PFSK-1 (cell line): ENCODE measurements around the gene RAB14.

Experiments
- FOXP2 ChIP-seq: optimal IDR thresholded peaks from 2 replicates; pipeline ENCODE3; 2011; ENCODE audit warnings: borderline replicate concordance, control low read depth, inconsistent platforms; ENCODE audit not compliant: insufficient read depth; ENCODE audit errors: extremely low read length, extremely low read depth
- POLR2AphosphoS5 ChIP-seq: IDR thresholded peaks from 2 replicates; pipeline ENCODE4 v1.6.1; 2012; ENCODE audit warnings: low read depth, mild to moderate bottlenecking, control low read depth, low read length, moderate library complexity
- REST ChIP-seq, 2 experiments: IDR thresholded peaks; 2 replicates each; pipeline versions ENCODE4 v1.6.1 to v1.8.0; 2011 to 2012; ENCODE audit warnings: low read depth in 2 of 2, low read length in 2 of 2, control low read depth in 1 of 2, inconsistent platforms in 1 of 2, mild to moderate bottlenecking in 1 of 2, moderate library complexity in 1 of 2; ENCODE audit not compliant: insufficient read depth in 1 of 2
- SIN3A ChIP-seq: IDR thresholded peaks from 2 replicates; pipeline ENCODE4 v1.6.1; 2012; ENCODE audit warnings: mild to moderate bottlenecking, low read length, moderate library complexity, borderline replicate concordance; ENCODE audit not compliant: insufficient read depth
- TAF1 ChIP-seq: IDR thresholded peaks from 2 replicates; pipeline ENCODE4 v1.6.1; 2012; ENCODE audit warnings: low read length, control low read depth, borderline replicate concordance; ENCODE audit not compliant: insufficient read depth

Gene RAB14

GRCh38 chr9:121210536-121210935 is 8.9 kb upstream of the RAB14 start:
- TF ChIP-seq POLR2AphosphoS5 (no peak), SIN3A (no peak), REST (IDR thresholded peaks at IDR 0.05; ENCODE audit: insufficient read depth in 1 of 2, low read depth in 2 of 2, low read length in 2 of 2) (no peak), FOXP2 (no peak)

- TF ChIP-seq POLR2AphosphoS5 (no peak), REST (IDR thresholded peaks at IDR 0.05; ENCODE audit: insufficient read depth in 1 of 2, low read depth in 2 of 2, low read length in 2 of 2) (no peak), FOXP2 (no peak), SIN3A (no peak), TAF1 (no peak)
Measured at GRCh38 chr9:121207371-121207940, 5.8 kb upstream of the RAB14 start.

- TF ChIP-seq REST (IDR thresholded peaks at IDR 0.05; ENCODE audit: insufficient read depth in 1 of 2, low read depth in 2 of 2, low read length in 2 of 2) (no peak), TAF1 (no peak), POLR2AphosphoS5 (no peak), FOXP2 (no peak)
Measured at GRCh38 chr9:121206516-121207370, 5.1 kb upstream of the RAB14 start.

GRCh38 chr9:121204611-121205010 is 2.9 kb upstream of the RAB14 start:
- TF ChIP-seq SIN3A (no peak), REST (IDR thresholded peaks at IDR 0.05; ENCODE audit: insufficient read depth in 1 of 2, low read depth in 2 of 2, low read length in 2 of 2) (no peak), POLR2AphosphoS5 (no peak), FOXP2 (no peak), TAF1 (no peak)
